GM18909 (cell line): ENCODE measurements around the gene KRT5.
"Not testable (repeated sequence)": the region's sequence is repeated elsewhere in the genome, so short reads cannot be mapped to it uniquely, and the experiment has no call there.

Experiments
- ATAC-seq: cut with Tn5 transposase; IDR thresholded peaks from one replicate; pipeline ENCODE4 v1.9.1; 2021; ENCODE audit warnings: mild to moderate bottlenecking; ENCODE audit not compliant: unreplicated experiment, poor library complexity

Gene KRT5

GRCh38 chr12:52522346-52523011 is 2.3 kb upstream of the KRT5 start:
- ATAC-seq = no peak

DNA sequence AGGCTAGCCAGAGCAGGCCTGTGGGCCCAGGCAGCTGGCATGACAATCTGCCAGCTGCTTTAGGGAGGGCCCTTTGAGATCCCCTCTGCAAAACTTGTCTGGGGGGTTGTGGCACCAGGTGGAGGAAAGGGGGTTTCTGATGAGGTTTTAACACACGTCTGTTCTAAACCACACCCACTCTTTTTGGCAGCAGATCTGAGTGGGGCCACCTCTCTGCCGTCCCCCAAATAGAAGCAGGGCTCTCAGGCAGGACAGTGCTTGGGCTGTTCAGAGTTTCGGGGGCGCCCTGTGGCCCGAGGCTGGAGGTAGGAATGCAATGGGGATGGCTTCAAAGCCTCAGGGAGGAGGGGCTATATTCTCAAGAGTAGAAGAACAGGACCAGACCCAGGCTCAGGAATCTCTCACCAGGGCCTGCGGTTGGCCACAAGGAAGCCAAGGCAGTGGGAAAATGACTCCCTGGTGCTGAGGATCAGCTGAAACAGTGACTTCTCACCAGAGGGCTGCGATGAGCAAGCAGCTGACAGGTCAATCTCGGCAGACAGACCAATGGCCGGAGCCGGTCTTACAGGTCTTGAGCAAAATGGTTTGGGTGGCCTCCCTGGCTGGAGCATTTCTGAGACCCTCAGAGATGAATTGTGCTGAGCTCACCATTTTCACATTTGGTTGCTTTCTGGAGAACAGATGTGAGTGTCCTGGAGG is 1.5 kb upstream of the KRT5 start:
- no peak for ATAC-seq

DNA sequence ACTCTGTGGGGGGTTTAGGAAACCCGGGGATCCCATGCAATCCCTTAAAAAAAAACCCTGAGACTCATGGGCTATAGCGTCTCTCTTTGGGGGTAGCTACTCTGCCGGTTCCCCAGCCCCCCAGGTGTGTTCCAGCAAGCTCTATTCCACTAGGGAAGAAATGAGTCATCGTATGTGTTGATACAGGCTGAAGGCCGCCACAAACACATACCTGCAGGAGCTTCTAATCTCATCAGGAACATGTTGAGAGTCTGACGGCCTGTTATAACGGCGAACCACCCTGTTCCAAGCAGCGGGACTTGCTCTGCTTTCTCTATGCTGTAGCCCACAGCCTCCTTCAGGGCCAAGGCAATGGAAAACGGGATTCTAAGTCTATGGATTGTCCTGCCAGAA is 977 bp upstream of the KRT5 start:
- ATAC-seq = no peak

DNA sequence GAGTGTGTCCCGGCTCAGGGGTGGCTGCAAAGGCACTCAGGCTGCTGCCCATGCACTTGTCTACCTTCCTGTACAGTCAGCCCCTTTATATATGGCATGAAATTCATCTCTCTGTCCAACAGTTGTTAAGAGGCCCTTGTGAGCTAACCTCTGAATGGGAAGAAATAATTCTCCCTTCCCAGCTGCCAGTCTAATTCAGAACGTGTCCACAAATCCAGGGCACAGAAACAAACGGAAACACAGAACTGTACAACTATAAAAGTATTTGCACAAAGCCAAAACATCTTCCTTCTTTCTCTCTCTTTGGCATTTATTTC is 849 bp downstream of the KRT5 start:
- no peak for ATAC-seq

- no peak for ATAC-seq
These were observed 1.4 kb downstream of the KRT5 start for GRCh38 chr12:52518574-52519386.

- ATAC-seq = no peak
These were observed 2.3 kb downstream of the KRT5 start for GRCh38 chr12:52517888-52518287.

- ATAC-seq = no peak
These were observed 3.0 kb downstream of the KRT5 start for GRCh38 chr12:52517005-52517835.

- no peak for ATAC-seq
These were observed 4.0 kb downstream of the KRT5 start for GRCh38 chr12:52515927-52516831.

DNA sequence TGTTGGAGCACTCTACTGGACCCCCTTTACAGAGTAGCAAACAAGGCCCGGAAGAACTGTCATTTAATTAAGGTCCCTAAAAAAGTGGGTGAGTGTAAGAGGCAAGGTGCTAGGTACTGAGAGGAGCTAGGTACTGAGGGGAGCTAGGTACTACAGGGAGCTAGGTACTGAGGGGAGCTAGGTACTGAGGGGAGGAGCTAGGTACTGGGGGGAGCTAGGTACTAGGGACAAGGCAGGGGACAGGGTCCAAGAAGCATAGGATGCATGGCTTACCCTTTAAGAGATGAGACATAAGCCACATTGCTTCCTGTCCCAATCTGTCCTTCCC is 4.9 kb downstream of the KRT5 start:
- no peak for ATAC-seq

- no peak for ATAC-seq
These were observed 5.5 kb downstream of the KRT5 start for GRCh38 chr12:52514471-52515318.

GRCh38 chr12:52513736-52514135 is 6.5 kb downstream of the KRT5 start:
- ATAC-seq = no peak

GRCh38 chr12:52508211-52508610 is 12.0 kb downstream of the KRT5 start:
- no peak for ATAC-seq

- no peak for ATAC-seq
These were observed 13.1 kb downstream of the KRT5 start for GRCh38 chr12:52506858-52507715.

DNA sequence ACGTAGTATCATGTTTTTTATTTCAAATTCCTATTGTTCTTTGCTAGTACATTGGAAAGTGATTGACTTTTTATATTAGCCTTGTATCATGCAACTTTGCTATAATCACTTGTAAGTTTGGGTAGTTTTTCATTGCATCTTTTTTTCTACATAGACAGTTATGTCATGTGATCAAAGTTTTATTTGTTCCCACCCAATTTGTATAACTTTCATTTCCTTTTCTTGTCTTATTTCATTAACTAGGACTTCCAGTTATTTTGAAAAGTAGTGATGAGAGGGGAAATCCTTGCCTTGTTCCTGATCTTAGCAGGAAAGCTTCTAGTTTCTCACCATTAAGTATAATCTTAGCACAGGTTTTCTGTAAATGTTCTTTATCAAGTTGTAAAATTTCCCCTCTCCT is 17.3 kb downstream of the KRT5 start:
- ATAC-seq = no peak

- ATAC-seq = no peak
These were observed 18.7 kb downstream of the KRT5 start for GRCh38 chr12:52501490-52501889.

GRCh38 chr12:52500574-52500973 is 19.6 kb downstream of the KRT5 start:
- not testable (repeated sequence) for ATAC-seq

DNA sequence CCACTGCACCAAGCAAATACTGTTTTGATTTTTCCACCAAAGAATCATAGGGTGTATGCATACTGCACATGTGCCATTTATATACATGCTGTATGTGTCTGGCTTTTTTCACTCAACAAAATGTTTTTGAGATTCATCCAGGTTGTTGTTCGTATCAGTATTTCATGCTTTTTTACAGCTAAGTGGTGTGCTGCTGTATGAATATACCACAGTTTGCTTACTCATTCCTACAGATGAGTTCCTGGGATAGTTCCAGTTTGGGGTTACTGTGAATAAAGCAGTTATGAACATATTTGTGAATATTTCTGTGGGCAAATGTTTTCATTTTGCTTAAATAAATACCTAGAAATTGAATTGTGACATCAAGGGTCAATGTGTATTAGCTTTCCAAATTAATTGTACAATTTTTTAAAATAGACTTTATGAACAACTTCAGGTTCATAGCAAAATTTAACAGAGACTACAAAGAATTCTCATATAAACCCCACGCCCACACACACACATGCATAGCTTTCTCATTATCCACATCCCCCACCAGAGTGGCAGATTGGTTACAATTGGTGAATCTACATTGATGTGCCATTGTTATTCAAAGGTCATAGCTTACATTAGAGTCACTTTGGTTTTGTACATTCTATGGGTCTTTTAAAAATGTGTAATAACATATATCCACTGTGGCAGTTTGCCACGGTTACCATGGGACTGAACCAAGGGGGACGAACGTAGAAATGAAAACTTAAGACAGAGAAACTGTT is 20.2 kb downstream of the KRT5 start:
- no peak for ATAC-seq
